Smooth muscle cell of the brain vasculature (primary cell): ENCODE measurements around the gene TBC1D3I.
"Not testable (repeated sequence)": the region's sequence is repeated elsewhere in the genome, so short reads cannot be mapped to it uniquely, and the experiment has no call there.

ENCODE experiments used
- DNase-seq: peaks from one replicate; pipeline ENCODE4 v3.0.0-alpha.2; 2012; ENCODE audit warnings: low read depth, low spot score

Gene TBC1D3I

GRCh38 chr17:36206486-36206821 is 57.9 kb downstream of the TBC1D3I start:
- DNase-seq: not testable (repeated sequence)

- no peak for DNase-seq
Measured at GRCh38 chr17:36205637-36206485, 58.5 kb downstream of the TBC1D3I start.

- no peak for DNase-seq
Measured at GRCh38 chr17:36204724-36205500, 59.5 kb downstream of the TBC1D3I start.
